ENCODE measurements around the gene GPR137.

GRCh38 chr11:64297699-64298358 lies 12.2 kb downstream of the GPR137 start:
- TF ChIP-seq POLR2A (IDR thresholded peaks at IDR 0.05) (no peak), CTCF (IDR thresholded peaks at IDR 0.05) (no peak), EP300 (IDR thresholded peaks at IDR 0.05) (no peak)

Data from tibial nerve (tissue), 4 donors.